ENCODE results near the gene CTCFL.

GRCh38 chr20:57559658-57560553 is 35.0 kb upstream of the CTCFL start:
- TF ChIP-seq CTCF (IDR thresholded peaks at IDR 0.05): no peak
- no peak for TF ChIP-seq POLR2A (IDR thresholded peaks at IDR 0.05)
